NCI-H82 treated with DMSO at 0.1 percent for 48 hours (cell line): ENCODE measurements around the gene MAP6D1.

Experiments
- DNase-seq: peaks from one replicate; lab custom pipeline; 2025; ENCODE audit not compliant: unreplicated experiment; lab: John Stamatoyannopoulos, UW

MAP6D1 gene

DNA sequence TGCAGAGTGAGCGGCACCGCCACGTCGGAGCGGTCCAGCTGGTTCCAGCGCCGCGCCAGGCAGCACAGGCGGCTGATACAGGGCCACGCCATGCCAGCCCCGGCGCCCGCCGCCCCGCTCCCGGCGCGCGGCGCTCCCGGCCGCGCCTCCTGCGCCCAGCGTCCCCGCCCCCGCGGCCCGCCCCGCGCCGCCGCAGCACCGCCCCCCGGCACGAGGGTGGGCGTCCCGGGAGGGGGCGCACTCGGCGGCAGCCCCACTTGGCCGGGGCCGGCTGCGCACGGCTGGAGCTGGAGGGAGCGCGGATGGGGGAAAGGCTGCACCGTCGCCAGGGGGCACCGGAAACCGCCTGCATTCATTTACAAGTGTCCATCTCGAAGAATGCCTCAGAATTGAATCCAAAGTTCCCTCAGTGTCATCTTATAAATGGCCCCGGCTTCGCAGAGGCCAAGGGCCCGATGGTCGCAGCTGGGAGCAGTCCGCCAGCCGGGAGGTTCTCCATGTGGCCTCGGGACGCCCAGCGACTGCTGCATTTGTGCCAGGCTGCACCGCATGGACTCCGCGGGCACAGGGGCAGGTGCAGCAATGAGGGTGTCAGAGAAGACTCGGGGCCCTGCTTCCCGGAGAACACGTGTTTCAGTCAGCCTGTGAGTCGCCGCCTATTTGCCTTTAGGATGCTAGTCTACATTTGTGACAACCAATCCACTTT lies at the start of gene MAP6D1:
TSS of gene MAP6D1 (minus strand) at position 122 of the 706 bp plus-strand sequence. CDS start at position 92, 30 bp downstream.
- peak; percentile 71 for DNase-seq

- DNase-seq = no peak
These were observed 48.5 kb upstream of the MAP6D1 start for GRCh38 chr3:183873914-183874313.

DNA sequence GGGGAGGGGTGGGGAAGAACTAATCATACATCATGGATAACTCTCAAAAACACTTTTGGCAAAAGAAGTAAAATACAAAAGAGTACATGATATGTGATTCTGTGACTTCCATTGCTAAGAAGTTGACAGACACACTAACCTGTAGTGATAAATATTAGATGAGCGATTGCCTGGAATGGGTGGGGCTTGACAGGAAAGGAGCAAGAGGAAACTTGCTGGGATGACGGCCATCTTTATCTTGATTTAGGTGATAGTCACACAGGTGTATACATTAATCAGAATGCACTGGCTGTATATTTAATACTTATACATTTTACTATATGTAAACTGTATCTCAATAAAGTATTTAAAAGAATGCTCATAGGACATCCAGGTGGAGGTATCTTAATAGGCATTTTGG lies 46.2 kb upstream of the MAP6D1 start:
- no peak for DNase-seq

GRCh38 chr3:183870563-183870962 lies 45.2 kb upstream of the MAP6D1 start:
- no peak for DNase-seq

GRCh38 chr3:183868796-183869195 lies 43.4 kb upstream of the MAP6D1 start:
- DNase-seq = no peak

GRCh38 chr3:183862610-183863009 lies 37.2 kb upstream of the MAP6D1 start:
- DNase-seq = no peak

DNA sequence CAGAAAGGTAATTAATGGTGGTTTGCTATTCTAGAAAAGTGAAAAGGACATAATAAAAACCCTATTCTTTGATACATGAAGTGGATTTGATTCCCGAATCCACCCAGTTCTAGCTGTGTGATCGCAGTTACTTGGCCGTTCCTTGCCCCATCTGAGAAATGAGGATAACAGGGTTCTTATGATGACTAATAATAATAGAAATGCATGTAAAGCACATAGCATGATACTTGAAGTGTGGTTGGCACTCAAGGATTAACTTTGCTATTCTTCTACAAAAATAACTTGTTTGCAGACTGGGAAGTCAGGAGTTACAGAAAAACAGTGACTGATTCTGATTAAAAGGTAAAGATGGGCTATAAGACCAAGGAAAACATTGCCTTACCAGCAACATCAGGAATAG lies 32.5 kb upstream of the MAP6D1 start:
- no peak for DNase-seq

DNA sequence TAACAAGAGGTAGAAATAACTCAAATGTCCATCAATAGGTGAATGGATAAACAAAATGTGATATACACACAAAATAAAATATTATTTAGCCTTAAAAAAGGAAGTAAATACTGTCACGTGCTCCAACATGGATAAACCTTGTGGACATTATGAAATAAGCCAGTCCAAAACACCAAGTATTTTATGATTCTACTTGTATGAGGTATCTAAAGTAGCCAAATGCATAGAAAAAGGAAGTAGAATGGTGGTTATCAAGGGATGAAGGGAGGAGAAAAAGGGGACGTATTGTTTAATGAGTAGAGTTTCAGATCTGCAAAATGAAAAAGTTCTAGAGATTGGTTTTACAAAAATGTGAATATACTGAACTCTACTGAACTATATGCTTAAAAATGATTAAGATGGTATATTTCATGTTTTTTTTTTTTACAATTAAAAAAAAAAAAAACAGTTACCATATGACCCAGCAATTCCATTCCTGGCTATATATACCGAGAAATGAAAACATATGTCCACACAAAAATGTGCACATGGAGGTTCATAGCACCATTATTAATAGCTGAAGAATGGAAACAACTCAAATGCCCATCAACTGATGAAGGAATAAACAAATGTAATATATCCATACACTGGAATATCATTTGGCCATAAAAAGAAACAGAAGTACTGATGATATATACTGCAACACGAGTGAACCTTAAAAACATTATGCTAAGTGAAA lies 29.1 kb upstream of the MAP6D1 start:
- no peak for DNase-seq

DNA sequence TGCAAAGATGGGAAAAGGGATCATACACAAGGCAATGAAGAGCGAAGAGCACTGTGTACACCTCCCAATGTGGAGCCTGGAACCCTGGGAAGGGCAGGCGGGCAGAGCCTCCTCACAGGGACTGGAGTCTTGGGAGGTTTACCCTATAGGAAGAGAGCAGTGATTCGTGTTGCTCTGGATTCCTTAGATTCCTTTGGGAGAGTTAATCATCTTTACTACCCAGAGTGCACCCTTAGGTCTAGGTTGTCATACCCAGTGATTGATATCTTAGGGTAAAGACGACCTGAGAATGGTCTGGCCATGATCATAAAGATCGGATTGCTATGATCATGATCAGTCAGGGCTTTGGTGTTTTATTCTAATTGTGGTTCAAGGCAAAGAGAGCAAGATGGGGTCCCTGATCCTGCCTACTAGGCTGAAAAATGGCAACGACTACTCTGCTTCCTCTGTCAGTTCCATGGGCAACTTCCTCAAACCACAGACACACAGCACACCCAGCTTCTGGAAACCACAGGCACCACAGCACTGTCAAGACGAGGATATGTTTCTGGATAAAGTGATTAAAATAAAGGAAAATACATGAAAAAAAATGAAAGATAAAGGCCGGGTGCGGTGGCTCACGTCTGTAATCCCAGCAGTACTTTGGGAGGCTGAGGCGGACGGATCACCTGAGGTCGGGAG lies 20.4 kb upstream of the MAP6D1 start:
- DNase-seq = no peak

DNA sequence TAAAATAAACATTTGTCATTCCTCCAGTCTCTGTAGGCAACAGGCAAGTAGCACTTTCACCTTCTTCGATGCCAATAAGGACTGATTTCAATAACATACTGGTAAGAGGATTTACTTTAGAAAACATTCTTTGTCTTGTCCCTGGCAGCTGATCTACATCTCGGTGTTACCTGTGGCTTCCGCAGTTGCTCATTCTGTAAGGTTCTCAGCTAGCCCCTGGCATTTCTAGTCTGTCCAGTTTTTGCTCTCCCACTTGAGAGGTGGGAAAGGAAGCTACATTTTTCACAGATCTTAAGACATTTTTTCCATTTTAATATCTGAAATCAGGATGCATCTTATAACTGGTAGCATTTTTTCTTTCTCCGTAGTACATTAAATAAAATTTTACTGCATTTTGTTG lies 19.7 kb upstream of the MAP6D1 start:
- no peak for DNase-seq

- DNase-seq = no peak
These were observed 19.2 kb upstream of the MAP6D1 start for GRCh38 chr3:183844606-183845005.

- no peak for DNase-seq
These were observed 14.4 kb upstream of the MAP6D1 start for GRCh38 chr3:183839751-183840150.

- DNase-seq = no peak
These were observed 12.5 kb upstream of the MAP6D1 start for GRCh38 chr3:183837894-183838293.

GRCh38 chr3:183837390-183837789 lies 12.0 kb upstream of the MAP6D1 start:
- DNase-seq = no peak

DNA sequence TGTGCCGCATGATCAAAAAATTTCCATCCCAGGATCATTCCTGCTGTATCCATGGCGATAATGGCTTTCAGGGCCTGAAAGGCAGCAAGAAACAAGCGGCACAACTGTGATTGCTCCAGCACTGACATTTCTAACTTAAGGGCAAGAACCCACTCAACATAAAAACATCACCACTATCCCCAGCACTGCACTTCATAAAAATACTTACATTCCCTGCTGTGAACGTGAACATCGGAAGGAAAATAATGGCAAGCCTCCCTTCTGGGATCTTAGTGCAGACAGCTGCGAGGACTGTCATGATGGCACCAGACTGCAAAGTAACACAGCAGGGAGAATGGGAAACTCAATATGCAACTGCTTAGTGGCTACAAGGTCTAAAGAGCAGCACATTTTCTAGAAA lies 8.1 kb upstream of the MAP6D1 start:
- no peak for DNase-seq

DNA sequence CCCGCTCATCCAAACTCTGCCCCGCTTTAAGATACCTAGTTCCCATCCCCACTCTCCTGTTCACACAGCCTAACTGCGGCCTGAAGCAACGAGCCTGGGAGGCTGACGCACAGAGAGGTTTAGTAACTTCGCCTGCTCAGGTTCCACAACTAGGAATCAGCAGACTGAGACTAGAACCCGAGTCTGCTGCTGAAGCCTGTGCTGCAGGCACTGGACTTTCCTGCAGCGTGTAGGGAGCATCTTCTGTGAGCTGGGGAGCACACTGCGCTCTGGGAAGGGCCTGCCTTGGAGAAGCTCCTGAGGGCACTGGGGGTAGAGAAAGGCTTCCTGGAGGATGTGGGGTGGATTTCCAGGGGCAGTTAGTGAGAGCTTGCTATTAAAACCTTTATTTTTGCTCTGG lies 4.8 kb upstream of the MAP6D1 start:
- DNase-seq = no peak

DNA sequence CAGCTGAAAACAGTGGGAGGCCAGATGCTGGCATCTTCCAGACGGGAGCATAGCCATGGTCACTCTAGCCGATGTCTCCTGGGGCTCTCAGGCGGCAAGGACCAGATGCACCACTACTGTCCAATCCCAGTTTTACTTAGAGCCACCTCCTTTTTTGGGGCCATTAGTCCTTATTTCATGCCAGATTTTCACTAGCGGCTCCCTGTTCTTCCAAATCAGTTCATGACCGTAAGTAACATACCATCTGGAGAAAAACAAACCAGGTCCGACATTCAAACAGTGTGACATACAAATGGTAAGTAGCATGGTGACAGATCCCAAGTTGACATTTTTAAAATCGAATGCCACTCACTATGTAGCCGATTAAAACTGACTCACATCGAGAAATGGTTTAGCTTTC lies 4.1 kb upstream of the MAP6D1 start:
- no peak for DNase-seq

DNA sequence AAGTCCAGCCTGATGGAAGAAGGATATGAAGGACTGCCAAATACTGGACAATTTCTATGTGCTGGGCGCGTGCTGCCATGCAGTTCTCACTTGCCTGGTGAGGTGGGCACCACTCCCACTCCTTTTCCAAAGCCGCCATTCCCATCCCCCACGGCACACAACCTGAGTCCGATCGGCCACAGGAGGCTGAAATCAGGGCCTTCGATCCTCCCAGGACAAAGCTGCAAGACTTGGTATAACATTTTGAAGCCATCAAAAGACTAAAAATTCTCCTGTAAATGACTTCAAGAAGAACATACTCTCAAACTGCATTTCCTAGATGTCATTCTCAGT lies 3.1 kb upstream of the MAP6D1 start:
- no peak for DNase-seq

GRCh38 chr3:183827809-183828537 lies 2.6 kb upstream of the MAP6D1 start:
- no peak for DNase-seq

DNA sequence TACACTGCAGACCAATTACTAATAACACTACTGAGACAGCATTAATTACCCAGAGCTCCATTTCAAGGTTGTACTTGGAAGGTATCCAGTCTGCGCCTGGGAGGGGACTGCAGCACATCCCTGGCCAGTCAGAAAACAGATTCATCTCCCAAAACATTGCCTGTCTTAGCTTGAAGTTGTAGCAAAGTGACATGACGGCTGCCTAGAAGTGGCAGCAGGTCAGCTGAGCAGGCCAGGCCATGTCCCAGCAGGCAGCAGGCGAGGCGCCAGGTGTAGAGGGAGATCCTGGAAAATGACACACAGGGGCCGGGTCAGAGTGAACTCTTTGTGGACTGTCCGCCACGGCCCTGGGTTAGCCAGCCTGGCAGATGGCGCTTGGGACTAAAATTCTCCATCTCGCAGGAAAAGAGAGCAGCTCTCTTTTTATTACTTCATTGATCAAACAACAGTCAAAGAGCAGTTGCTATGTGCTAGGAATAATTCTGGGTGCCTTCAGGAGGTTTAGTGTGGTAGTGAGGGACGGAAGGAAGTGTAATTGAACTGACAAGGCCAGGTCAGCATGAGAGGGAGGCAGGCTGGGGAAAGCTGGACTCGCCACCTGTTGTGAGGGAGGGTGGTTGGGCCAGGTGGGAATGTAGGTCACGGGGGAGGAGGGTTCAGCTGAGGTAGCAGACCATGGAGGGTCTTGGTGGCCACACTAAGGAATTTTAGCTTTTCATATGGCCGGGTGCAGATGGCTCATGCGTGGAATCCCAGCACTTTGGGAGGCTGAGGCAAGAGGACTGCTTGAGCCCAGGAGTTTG lies 1.3 kb upstream of the MAP6D1 start:
- no peak for DNase-seq
